K562 (cell line): ENCODE results near the gene PDE6D. TPM values are rescaled to one million over a fixed set of nuclear protein-coding genes. Genes with fewer than 3 reads are reported as not detected.
A peak's percentile ranks its signal among the peaks of the same experiment; 100 is the strongest.

Source experiments
- CBX2 ChIP-seq: fragments of 200-600 bp; sonication (generic); IDR thresholded peaks from one replicate; pipeline ENCODE4 v1.6.1; 2012; ENCODE audit warnings: mild to moderate bottlenecking, low read length, inconsistent platforms; ENCODE audit not compliant: insufficient read depth, poor library complexity, severe bottlenecking
- E2F1 ChIP-seq: sonication (generic); formaldehyde crosslinking; IDR thresholded peaks from 2 replicates; pipeline ENCODE4 v1.8.1; 2023; ENCODE audit warnings: mild to moderate bottlenecking, missing genetic modification reagents, moderate library complexity
- ERF ChIP-seq: fragments of 450-650 bp; formaldehyde crosslinking; IDR thresholded peaks from 2 replicates; pipeline ENCODE4 v1.4.0; 2020; ENCODE audit warnings: mild to moderate bottlenecking, mixed read lengths
- HNRNPLL ChIP-seq: fragments of 200-400 bp; formaldehyde crosslinking; IDR thresholded peaks from 2 replicates; pipeline ENCODE4 v1.6.1; 2017; ENCODE audit warnings: low read length, low read depth, mild to moderate bottlenecking; ENCODE audit not compliant: poor library complexity, severe bottlenecking
- HSF4 ChIP-seq: fragments of 250-450 bp; sonication (Bioruptor Pico); IDR thresholded peaks from 2 replicates; pipeline ENCODE4 v2.1.2; 2022; ENCODE audit warnings: mild to moderate bottlenecking, moderate library complexity, borderline replicate concordance
- PHB2 ChIP-seq: fragments of 450-650 bp; IDR thresholded peaks from 2 replicates; pipeline ENCODE4 v1.6.1; 2017; ENCODE audit warnings: low read depth
- POLR2B ChIP-seq: fragments of 450-650 bp; IDR thresholded peaks from 2 replicates; pipeline ENCODE4 v1.6.1; 2018; ENCODE audit warnings: low read depth; ENCODE audit not compliant: partially characterized antibody
- POU5F1 ChIP-seq: fragments of 150-350 bp; IDR thresholded peaks from 2 replicates; pipeline ENCODE4 v1.6.1; 2014; ENCODE audit warnings: borderline replicate concordance, low read length, low read depth, mild to moderate bottlenecking; ENCODE audit not compliant: partially characterized antibody
- RUNX1 ChIP-seq: sonication (generic); IDR thresholded peaks from 2 replicates; pipeline ENCODE4 v1.6.1; 2016; ENCODE audit warnings: antibody characterized with exemption, low read depth
- SMAD2 ChIP-seq: fragments of 150-350 bp; IDR thresholded peaks from 2 replicates; pipeline ENCODE4 v1.6.1; 2014; ENCODE audit warnings: low read depth, mild to moderate bottlenecking, low read length
- SPI1 ChIP-seq: IDR thresholded peaks from 2 replicates; pipeline ENCODE4 v1.6.1; 2011; ENCODE audit warnings: low read depth, low read length, control low read depth, borderline replicate concordance
- TRIM24 ChIP-seq, 2 experiments: fragments of 450-650 bp; IDR thresholded peaks; 2 replicates each; pipeline ENCODE4 v1.6.1; 2016
- U2AF1 ChIP-seq: fragments of 200-400 bp; formaldehyde crosslinking; optimal IDR thresholded peaks from 2 replicates; pipeline ENCODE3; 2017; ENCODE audit warnings: mild to moderate bottlenecking, low read depth, low read length, moderate library complexity
- ZNF133 ChIP-seq: fragments of 250-450 bp; sonication (Bioruptor Pico); IDR thresholded peaks from 2 replicates; pipeline ENCODE4 v1.4.0; 2020; ENCODE audit warnings: mild to moderate bottlenecking
- ZNF354B ChIP-seq: fragments of 250-450 bp; sonication (Bioruptor Pico); IDR thresholded peaks from 2 replicates; pipeline ENCODE4 v1.4.0; 2020
- ZNF561 ChIP-seq: fragments of 450-650 bp; formaldehyde crosslinking; conservative IDR thresholded peaks from 2 replicates; pipeline ENCODE4 v1.4.0; 2020; ENCODE audit warnings: mild to moderate bottlenecking, moderate library complexity
- ZNF586 ChIP-seq: fragments of 450-650 bp; formaldehyde crosslinking; conservative IDR thresholded peaks from 2 replicates; pipeline ENCODE4 v1.4.0; 2020; ENCODE audit warnings: mild to moderate bottlenecking, moderate library complexity
- ZNF707 ChIP-seq: fragments of 250-450 bp; sonication (Bioruptor Pico); conservative IDR thresholded peaks from 2 replicates; pipeline ENCODE4 v1.8.0; 2022; ENCODE audit warnings: inconsistent platforms, mild to moderate bottlenecking, moderate library complexity
- ZNF780A ChIP-seq: fragments of 250-450 bp; sonication (Bioruptor Pico); IDR thresholded peaks from 2 replicates; pipeline ENCODE4 v1.5.0; 2021; ENCODE audit warnings: mild to moderate bottlenecking
- ZNF830 ChIP-seq: fragments of 250-450 bp; sonication (Bioruptor Pico); IDR thresholded peaks from 2 replicates; pipeline ENCODE4 v1.5.0; 2021; ENCODE audit warnings: mild to moderate bottlenecking
- polyA plus RNA-seq, 8 experiments: library from polyadenylated mRNA; depleted of rRNA in 4 of 8; stranded (reverse) in 5 of 8; unstranded in 3 of 8; fragments of >200 nt; fragmentation: Nextera tagmentation in 2 of 8; fragmentation: Illumina TruSeq in 1 of 8; extraction: Ambion mirVana in 2 of 8; extraction: Trizol in 1 of 8; gene quantifications; 2 replicates each; pipeline versions ENCODE4 v1.2.1 to v1.2.3, GENCODE V29; 2011 to 2014; ENCODE audit warnings: inconsistent platforms in 1 of 8, missing spikeins in 1 of 8
- total RNA-seq, 7 experiments: library from RNA; depleted of rRNA in 6 of 7; stranded (reverse); fragments of >200 nt in 6 of 7; fragmentation: Illumina TruSeq in 2 of 7; extraction: Trizol in 2 of 7; gene quantifications; 2 replicates each; pipeline versions ENCODE4 v1.2.1 to v1.2.3, GENCODE V29; 2011 to 2021; ENCODE audit warnings: low replicate concordance in 1 of 7
- TF ChIP-seq, protein P1 (sequence below): fragments of 250-450 bp; sonication (Bioruptor Pico); IDR thresholded peaks from 2 replicates; pipeline ENCODE4 v1.5.0; 2021; ENCODE audit warnings: mild to moderate bottlenecking, borderline replicate concordance
- TF ChIP-seq, protein P2 (sequence below): sonication (generic); formaldehyde crosslinking; IDR thresholded peaks from 2 replicates; pipeline ENCODE4 v1.8.1; 2023; ENCODE audit warnings: mild to moderate bottlenecking, missing genetic modification reagents

PDE6D gene
- total and polyA plus RNA-seq, 9 of the 15 experiments (the other 6 are each of a cell fraction or from before 2014, with no cell fraction given) = 0.65 to 11.6 (median 7.0) TPM

- no peak for TF ChIP-seq ZNF133 (CRISPR knock-in tag)
- no peak for TF ChIP-seq TRIM24 (IDR thresholded peaks at IDR 0.05)
- no peak for TF ChIP-seq ERF (CRISPR knock-in tag)
- TF ChIP-seq, protein P1, sequence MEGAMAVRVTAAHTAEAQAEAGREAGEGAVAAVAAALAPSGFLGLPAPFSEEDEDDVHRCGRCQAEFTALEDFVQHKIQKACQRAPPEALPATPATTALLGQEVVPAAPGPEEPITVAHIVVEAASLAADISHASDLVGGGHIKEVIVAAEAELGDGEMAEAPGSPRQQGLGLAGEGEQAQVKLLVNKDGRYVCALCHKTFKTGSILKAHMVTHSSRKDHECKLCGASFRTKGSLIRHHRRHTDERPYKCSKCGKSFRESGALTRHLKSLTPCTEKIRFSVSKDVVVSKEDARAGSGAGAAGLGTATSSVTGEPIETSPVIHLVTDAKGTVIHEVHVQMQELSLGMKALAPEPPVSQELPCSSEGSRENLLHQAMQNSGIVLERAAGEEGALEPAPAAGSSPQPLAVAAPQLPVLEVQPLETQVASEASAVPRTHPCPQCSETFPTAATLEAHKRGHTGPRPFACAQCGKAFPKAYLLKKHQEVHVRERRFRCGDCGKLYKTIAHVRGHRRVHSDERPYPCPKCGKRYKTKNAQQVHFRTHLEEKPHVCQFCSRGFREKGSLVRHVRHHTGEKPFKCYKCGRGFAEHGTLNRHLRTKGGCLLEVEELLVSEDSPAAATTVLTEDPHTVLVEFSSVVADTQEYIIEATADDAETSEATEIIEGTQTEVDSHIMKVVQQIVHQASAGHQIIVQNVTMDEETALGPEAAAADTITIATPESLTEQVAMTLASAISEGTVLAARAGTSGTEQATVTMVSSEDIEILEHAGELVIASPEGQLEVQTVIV (CRISPR knock-in tag) = no peak
- TF ChIP-seq POLR2B = no peak
- no peak for TF ChIP-seq ZNF830
- TF ChIP-seq U2AF1 = peak; percentile 75
- no peak for TF ChIP-seq HNRNPLL
- no peak for TF ChIP-seq ZNF561
- TF ChIP-seq, protein P2, sequence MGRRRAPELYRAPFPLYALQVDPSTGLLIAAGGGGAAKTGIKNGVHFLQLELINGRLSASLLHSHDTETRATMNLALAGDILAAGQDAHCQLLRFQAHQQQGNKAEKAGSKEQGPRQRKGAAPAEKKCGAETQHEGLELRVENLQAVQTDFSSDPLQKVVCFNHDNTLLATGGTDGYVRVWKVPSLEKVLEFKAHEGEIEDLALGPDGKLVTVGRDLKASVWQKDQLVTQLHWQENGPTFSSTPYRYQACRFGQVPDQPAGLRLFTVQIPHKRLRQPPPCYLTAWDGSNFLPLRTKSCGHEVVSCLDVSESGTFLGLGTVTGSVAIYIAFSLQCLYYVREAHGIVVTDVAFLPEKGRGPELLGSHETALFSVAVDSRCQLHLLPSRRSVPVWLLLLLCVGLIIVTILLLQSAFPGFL (CRISPR knock-in tag) = no peak
- no peak for TF ChIP-seq POU5F1
- TF ChIP-seq ZNF780A (CRISPR knock-in tag) = no peak
- TF ChIP-seq RUNX1 = no peak
- no peak for TF ChIP-seq SPI1
- no peak for TF ChIP-seq CBX2
- TF ChIP-seq HSF4 = no peak
- no peak for TF ChIP-seq ZNF354B (CRISPR knock-in tag)
- TF ChIP-seq ZNF586 (CRISPR knock-in tag) = no peak
- no peak for TF ChIP-seq PHB2
- TF ChIP-seq ZNF707 (CRISPR knock-in tag) = no peak
- TF ChIP-seq E2F1 (CRISPR knock-in tag) = no peak
- TF ChIP-seq SMAD2 = no peak
Measured at GRCh38 chr2:231708773-231709635, 72.1 kb downstream of the PDE6D start (continued).
